ENCODE measurements around the gene OR4F15.

The OR4F15 gene

GRCh38 chr15:101804375-101804774 is 7.6 kb upstream of the OR4F15 start:
- DNase-seq (ENCODE audit: low spot score) = no peak

- no peak for DNase-seq (ENCODE audit: low spot score)
These were observed 7.1 kb upstream of the OR4F15 start for GRCh38 chr15:101804941-101805340.

GRCh38 chr15:101805605-101806345 is 6.2 kb upstream of the OR4F15 start:
- DNase-seq (ENCODE audit: low spot score) = no peak

- DNase-seq (ENCODE audit: low spot score) = no peak
These were observed 4.6 kb upstream of the OR4F15 start for GRCh38 chr15:101807345-101807945.

GRCh38 chr15:101808201-101808600 is 3.8 kb upstream of the OR4F15 start:
- no peak for DNase-seq (ENCODE audit: low spot score)

- DNase-seq (ENCODE audit: low spot score) = no peak
These were observed 1.5 kb upstream of the OR4F15 start for GRCh38 chr15:101810456-101810855.

- no peak for DNase-seq (ENCODE audit: low spot score)
These were observed 1.1 kb upstream of the OR4F15 start for GRCh38 chr15:101810876-101811275.

GRCh38 chr15:101813803-101814534 is 2.0 kb downstream of the OR4F15 start:
- DNase-seq (ENCODE audit: low spot score) = no peak

GRCh38 chr15:101820781-101821180 is 8.8 kb downstream of the OR4F15 start:
- DNase-seq (ENCODE audit: low spot score) = no peak

- DNase-seq (ENCODE audit: low spot score) = no peak
These were observed 15.3 kb downstream of the OR4F15 start for GRCh38 chr15:101827257-101827656.

- DNase-seq (ENCODE audit: low spot score) = no peak
These were observed 16.8 kb downstream of the OR4F15 start for GRCh38 chr15:101828774-101829173.

GRCh38 chr15:101841656-101842055 is 29.7 kb downstream of the OR4F15 start:
- DNase-seq (ENCODE audit: low spot score) = no peak

- no peak for DNase-seq (ENCODE audit: low spot score)
These were observed 32.9 kb downstream of the OR4F15 start for GRCh38 chr15:101844916-101845315.

GRCh38 chr15:101852356-101852755 is 40.4 kb downstream of the OR4F15 start:
- no peak for DNase-seq (ENCODE audit: low spot score)

Data from hematopoietic multipotent progenitor cell treated with erythropoietin and hydrocortisone succinate and interleukin-3 and kit ligand, for 15 days (in vitro differentiated cells).